ENCODE measurements around the gene PLXDC2. TPM values are rescaled to one million over a fixed set of nuclear protein-coding genes. Genes with fewer than 3 reads are reported as not detected.

The PLXDC2 gene
- total and polyA plus RNA-seq, 10 of the 15 experiments (the other 5 are each of a cell fraction or from before 2014, with no cell fraction given): 0.05 to 1.8 (median 0.14) TPM; not detected in 2

DNA sequence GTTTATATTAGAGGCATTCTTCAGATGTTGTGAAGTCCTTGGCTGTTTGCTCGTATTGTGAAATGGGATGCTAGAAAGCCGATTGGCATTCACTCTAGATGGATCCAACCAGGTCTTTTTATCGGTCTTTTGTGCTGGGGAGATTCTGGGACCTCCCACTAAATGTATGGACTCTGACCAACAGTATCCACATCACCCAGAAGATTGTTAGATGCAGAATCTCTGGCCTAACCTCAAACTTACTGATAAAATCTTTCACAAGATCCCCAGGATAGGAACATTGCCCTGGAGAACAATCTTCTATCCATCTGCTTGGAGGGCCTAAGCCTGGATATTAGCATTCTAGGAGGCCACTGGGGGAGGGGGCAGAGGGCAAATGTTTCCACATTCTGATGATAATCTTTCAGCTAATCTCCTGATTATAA, 160.9 kb downstream of the PLXDC2 start:
- Histone ChIP-seq H3K9ac (ENCODE audit: control insufficient read depth, insufficient read depth, low read length) (no peak overlapping the region), H3K4me3 (no peak overlapping the region), H3K36me3 (ENCODE audit: control insufficient read depth in 2 of 2, insufficient read depth in 2 of 2, low read length in 1 of 2) (no peaks in the 10 kb centered on the region), H4K20me1 (ENCODE audit: control insufficient read depth, insufficient read depth) (no peaks in the 10 kb centered on the region), H3K9me3 (replicated peaks; ENCODE audit: control insufficient read depth, insufficient read depth, low read length) (no peaks in the 10 kb centered on the region), H2AFZ (ENCODE audit: control insufficient read depth, low read depth, low read length) (no peak overlapping the region), H3K4me2 (ENCODE audit: control insufficient read depth, insufficient read depth) (no peak overlapping the region), H3K27ac (ENCODE audit: control insufficient read depth, insufficient read depth) (no peak overlapping the region), H3K27me3 (replicated peaks in 1 of 2; ENCODE audit: control insufficient read depth in 2 of 2, insufficient read depth in 2 of 2, low read length in 1 of 2) (no peaks in the 10 kb centered on the region), H3K4me1 (ENCODE audit: control insufficient read depth, insufficient read depth, low read length) (no peaks in the 10 kb centered on the region), H3K79me2 (ENCODE audit: control insufficient read depth, insufficient read depth, low read length) (no peaks in the 10 kb centered on the region)
- WGBS (ENCODE audit: insufficient coverage, insufficient replicate concordance, low lambda C conversion rate, missing lambda C conversion rate): 23% methylated on average over 3 of the region's 3 CpGs
- in situ Hi-C loops (cut with MboI) (no loop called here), intact Hi-C loops (cut with micrococcal nuclease; ENCODE audit: unreplicated experiment) (no loop called here)
- TF ChIP-seq, protein P1, sequence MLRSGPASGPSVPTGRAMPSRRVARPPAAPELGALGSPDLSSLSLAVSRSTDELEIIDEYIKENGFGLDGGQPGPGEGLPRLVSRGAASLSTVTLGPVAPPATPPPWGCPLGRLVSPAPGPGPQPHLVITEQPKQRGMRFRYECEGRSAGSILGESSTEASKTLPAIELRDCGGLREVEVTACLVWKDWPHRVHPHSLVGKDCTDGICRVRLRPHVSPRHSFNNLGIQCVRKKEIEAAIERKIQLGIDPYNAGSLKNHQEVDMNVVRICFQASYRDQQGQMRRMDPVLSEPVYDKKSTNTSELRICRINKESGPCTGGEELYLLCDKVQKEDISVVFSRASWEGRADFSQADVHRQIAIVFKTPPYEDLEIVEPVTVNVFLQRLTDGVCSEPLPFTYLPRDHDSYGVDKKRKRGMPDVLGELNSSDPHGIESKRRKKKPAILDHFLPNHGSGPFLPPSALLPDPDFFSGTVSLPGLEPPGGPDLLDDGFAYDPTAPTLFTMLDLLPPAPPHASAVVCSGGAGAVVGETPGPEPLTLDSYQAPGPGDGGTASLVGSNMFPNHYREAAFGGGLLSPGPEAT (IDR thresholded peaks at IDR 0.05; ENCODE audit: low read depth): no peak
- no peak for TF ChIP-seq MYC (IDR thresholded peaks at IDR 0.05; ENCODE audit: insufficient read depth, insufficient read length, insufficient replicate concordance, low read length, severe bottlenecking)
- no peak for TF ChIP-seq ZNF217 (IDR thresholded peaks at IDR 0.05)
- no peak for TF ChIP-seq TCF12 (IDR thresholded peaks at IDR 0.05; ENCODE audit: low read depth, low read length)
- no peak for TF ChIP-seq HDGF (IDR thresholded peaks at IDR 0.05)
- TF ChIP-seq FOS (IDR thresholded peaks at IDR 0.05; ENCODE audit: borderline replicate concordance, extremely low read depth, insufficient read length): no peak
- TF ChIP-seq EGR1 (IDR thresholded peaks at IDR 0.05; ENCODE audit: borderline replicate concordance in 1 of 2, low read depth in 2 of 2, low read length in 2 of 2): no peak
- TF ChIP-seq, protein P2, sequence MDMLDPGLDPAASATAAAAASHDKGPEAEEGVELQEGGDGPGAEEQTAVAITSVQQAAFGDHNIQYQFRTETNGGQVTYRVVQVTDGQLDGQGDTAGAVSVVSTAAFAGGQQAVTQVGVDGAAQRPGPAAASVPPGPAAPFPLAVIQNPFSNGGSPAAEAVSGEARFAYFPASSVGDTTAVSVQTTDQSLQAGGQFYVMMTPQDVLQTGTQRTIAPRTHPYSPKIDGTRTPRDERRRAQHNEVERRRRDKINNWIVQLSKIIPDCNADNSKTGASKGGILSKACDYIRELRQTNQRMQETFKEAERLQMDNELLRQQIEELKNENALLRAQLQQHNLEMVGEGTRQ (IDR thresholded peaks at IDR 0.05; ENCODE audit: borderline replicate concordance, low read depth, low read length): no peak
- no peak for TF ChIP-seq RB1 (IDR thresholded peaks at IDR 0.05; ENCODE audit: borderline replicate concordance)
- no peak for TF ChIP-seq LARP7 (IDR thresholded peaks at IDR 0.05)
- TF ChIP-seq POLR2AphosphoS5 (IDR thresholded peaks at IDR 0.05; ENCODE audit: low read length): no peak
- TF ChIP-seq SMC3 (IDR thresholded peaks at IDR 0.05; ENCODE audit: borderline replicate concordance, low read length): no peak
- TF ChIP-seq, protein P3, sequence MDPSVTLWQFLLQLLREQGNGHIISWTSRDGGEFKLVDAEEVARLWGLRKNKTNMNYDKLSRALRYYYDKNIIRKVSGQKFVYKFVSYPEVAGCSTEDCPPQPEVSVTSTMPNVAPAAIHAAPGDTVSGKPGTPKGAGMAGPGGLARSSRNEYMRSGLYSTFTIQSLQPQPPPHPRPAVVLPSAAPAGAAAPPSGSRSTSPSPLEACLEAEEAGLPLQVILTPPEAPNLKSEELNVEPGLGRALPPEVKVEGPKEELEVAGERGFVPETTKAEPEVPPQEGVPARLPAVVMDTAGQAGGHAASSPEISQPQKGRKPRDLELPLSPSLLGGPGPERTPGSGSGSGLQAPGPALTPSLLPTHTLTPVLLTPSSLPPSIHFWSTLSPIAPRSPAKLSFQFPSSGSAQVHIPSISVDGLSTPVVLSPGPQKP (IDR thresholded peaks at IDR 0.05; ENCODE audit: low read depth, low read length): no peak
- TF ChIP-seq, protein P4, sequence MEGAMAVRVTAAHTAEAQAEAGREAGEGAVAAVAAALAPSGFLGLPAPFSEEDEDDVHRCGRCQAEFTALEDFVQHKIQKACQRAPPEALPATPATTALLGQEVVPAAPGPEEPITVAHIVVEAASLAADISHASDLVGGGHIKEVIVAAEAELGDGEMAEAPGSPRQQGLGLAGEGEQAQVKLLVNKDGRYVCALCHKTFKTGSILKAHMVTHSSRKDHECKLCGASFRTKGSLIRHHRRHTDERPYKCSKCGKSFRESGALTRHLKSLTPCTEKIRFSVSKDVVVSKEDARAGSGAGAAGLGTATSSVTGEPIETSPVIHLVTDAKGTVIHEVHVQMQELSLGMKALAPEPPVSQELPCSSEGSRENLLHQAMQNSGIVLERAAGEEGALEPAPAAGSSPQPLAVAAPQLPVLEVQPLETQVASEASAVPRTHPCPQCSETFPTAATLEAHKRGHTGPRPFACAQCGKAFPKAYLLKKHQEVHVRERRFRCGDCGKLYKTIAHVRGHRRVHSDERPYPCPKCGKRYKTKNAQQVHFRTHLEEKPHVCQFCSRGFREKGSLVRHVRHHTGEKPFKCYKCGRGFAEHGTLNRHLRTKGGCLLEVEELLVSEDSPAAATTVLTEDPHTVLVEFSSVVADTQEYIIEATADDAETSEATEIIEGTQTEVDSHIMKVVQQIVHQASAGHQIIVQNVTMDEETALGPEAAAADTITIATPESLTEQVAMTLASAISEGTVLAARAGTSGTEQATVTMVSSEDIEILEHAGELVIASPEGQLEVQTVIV (IDR thresholded peaks at IDR 0.05; ENCODE audit: borderline replicate concordance, partially characterized antibody): no peak
- TF ChIP-seq JUNB (IDR thresholded peaks at IDR 0.05): no peak
- no peak for TF ChIP-seq FOXK2 (IDR thresholded peaks at IDR 0.05)
- ChIA-PET POLR2A (no interaction called here), CTCF (no interaction called here), SMC1A (ENCODE audit: uncharacterized antibody, unreplicated experiment) (no interaction called here), RAD21 (ENCODE audit: unreplicated experiment) (no interaction called here)
- BruUV-seq (replicated peaks): no TSS peak
- FAIRE-seq: no peak
- no peak for DNase-seq (ENCODE audit: low read depth, low spot score)
- ATAC-seq: no peak
